ENCODE results near the gene TMPRSS5.

Gene TMPRSS5

GRCh38 chr11:113664981-113665710 lies 41.0 kb downstream of the TMPRSS5 start:
- H3K4me3 ChIP-seq (ENCODE audit: control insufficient read depth, low read depth, low read length): no peak overlapping the region
- no peak for DNase-seq (ENCODE audit: low read depth)
- TF ChIP-seq CTCF (IDR thresholded peaks at IDR 0.05; ENCODE audit: control insufficient read depth, insufficient read depth, low read depth, low read length, missing control alignments): no peak

GRCh38 chr11:113664069-113664980 lies 41.8 kb downstream of the TMPRSS5 start:
- H3K4me3 ChIP-seq (ENCODE audit: control insufficient read depth, low read depth, low read length): no peak overlapping the region
- no peak for TF ChIP-seq CTCF (IDR thresholded peaks at IDR 0.05; ENCODE audit: control insufficient read depth, insufficient read depth, low read depth, low read length, missing control alignments)
- peak; percentile 57 for DNase-seq (ENCODE audit: low read depth)

GRCh38 chr11:113663567-113663966 lies 42.5 kb downstream of the TMPRSS5 start:
- DNase-seq (ENCODE audit: low read depth): no peak
- no peak for TF ChIP-seq CTCF (IDR thresholded peaks at IDR 0.05; ENCODE audit: control insufficient read depth, insufficient read depth, low read depth, low read length, missing control alignments)
- H3K4me3 ChIP-seq (ENCODE audit: control insufficient read depth, low read depth, low read length): no peak overlapping the region

- TF ChIP-seq CTCF (IDR thresholded peaks at IDR 0.05; ENCODE audit: control insufficient read depth, insufficient read depth, low read depth, low read length, missing control alignments): no peak
- DNase-seq (ENCODE audit: low read depth): no peak
- no peak overlapping the region for H3K4me3 ChIP-seq (ENCODE audit: control insufficient read depth, low read depth, low read length)
Observed at GRCh38 chr11:113655771-113656170, 50.3 kb downstream of the TMPRSS5 start.

GRCh38 chr11:113651023-113651422 lies 55.1 kb downstream of the TMPRSS5 start:
- TF ChIP-seq CTCF (IDR thresholded peaks at IDR 0.05; ENCODE audit: control insufficient read depth, insufficient read depth, low read depth, low read length, missing control alignments): no peak
- no peak for DNase-seq (ENCODE audit: low read depth)
- H3K4me3 ChIP-seq (ENCODE audit: control insufficient read depth, low read depth, low read length): no peak overlapping the region

GRCh38 chr11:113649311-113649710 lies 56.8 kb downstream of the TMPRSS5 start:
- DNase-seq (ENCODE audit: low read depth): no peak
- no peak overlapping the region for H3K4me3 ChIP-seq (ENCODE audit: control insufficient read depth, low read depth, low read length)
- no peak for TF ChIP-seq CTCF (IDR thresholded peaks at IDR 0.05; ENCODE audit: control insufficient read depth, insufficient read depth, low read depth, low read length, missing control alignments)

Data from AG09309 (cell line).